ENCODE measurements around the gene C9orf153.

The C9orf153 gene

DNA sequence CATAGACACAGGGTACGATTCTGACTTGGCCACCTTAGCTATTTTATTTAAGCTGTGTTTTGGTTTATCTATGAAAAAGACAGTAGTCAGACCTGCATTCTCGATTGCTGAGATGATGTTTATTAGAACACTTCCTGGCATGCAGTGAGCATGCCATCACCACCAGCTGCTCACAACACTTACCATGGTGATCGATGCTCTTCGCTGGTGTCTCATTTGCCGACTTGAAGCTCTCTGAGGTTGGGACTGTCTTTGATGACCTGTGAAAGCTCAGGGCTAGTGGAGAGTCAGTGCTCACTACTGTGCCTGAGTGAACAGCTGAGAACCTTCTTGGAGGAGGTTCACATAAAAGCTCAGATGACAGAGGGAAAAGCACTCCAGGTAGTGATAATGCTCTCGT is 4.4 kb upstream of the C9orf153 start:
- DNase-seq (ENCODE audit: low read depth, low spot score): no peak

GRCh38 chr9:86262492-86262891 is 3.0 kb upstream of the C9orf153 start:
- no peak for DNase-seq (ENCODE audit: low read depth, low spot score)

GRCh38 chr9:86257391-86257790 is 2.1 kb downstream of the C9orf153 start:
- no peak for DNase-seq (ENCODE audit: low read depth, low spot score)

DNA sequence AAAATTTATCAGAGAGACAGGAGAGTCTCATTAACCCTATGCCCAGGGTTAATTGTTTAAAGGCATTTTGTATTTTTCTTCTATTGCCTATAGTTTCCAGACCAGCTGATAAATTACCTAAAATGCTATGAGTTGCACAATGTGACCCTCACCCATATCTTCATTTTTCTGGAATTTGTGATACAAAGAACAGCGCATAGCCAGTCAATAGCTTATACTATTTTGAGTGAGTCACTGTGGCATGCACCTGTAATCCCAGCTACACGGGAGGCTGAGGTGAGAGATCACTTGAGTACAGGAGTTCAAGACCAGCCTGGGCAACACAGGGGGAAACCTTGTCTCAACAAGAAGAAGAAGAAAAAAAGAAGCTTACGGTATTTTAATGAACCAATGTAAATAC is 2.8 kb downstream of the C9orf153 start:
- no peak for DNase-seq (ENCODE audit: low read depth, low spot score)

- DNase-seq (ENCODE audit: low read depth, low spot score): no peak
Observed at GRCh38 chr9:86253577-86253976, 5.9 kb downstream of the C9orf153 start.

GRCh38 chr9:86252870-86253269 is 6.6 kb downstream of the C9orf153 start:
- no peak for DNase-seq (ENCODE audit: low read depth, low spot score)

DNA sequence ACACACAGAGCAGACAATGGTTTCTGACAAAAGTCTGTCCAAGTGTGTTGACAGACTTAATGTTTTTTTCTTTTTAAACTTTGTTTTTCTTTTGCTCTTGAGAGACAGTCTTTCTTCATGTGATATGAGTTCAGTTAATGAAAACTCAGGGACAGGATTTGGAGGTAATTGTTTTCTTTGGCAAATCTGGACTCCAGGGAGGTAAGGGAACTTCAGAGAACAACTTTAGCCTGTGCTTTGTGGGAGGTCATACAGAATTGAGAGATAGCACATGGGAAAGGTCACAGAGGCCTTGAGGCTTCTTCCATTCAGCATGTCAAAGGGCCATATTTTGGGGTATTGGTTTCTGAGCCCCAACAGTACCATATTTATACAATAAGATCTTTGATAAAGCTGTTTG is 9.3 kb downstream of the C9orf153 start:
- no peak for DNase-seq (ENCODE audit: low read depth, low spot score)

- no peak for DNase-seq (ENCODE audit: low read depth, low spot score)
Observed at GRCh38 chr9:86248746-86249145, 10.7 kb downstream of the C9orf153 start.

DNA sequence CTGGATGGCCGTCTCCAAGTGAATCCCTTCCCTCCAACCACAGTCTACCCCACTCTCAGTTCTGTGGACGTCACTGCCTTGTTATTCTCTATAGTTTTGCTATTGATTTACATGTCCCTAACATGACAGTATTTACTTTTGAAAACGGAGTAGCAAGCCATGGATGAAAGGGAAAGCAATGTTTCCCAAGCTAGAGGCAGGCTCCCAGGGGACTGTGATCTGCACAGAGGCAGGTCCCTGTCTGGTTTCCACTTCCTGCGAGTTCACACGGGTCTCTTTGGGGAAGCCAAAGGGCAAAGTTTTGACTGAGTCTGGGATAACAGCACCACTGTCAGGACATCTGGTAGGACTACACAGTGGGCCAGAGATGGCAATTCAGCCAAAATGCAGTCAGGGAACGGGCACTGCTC is 12.7 kb downstream of the C9orf153 start:
- peak; percentile 36 for DNase-seq (ENCODE audit: low read depth, low spot score)

DNA sequence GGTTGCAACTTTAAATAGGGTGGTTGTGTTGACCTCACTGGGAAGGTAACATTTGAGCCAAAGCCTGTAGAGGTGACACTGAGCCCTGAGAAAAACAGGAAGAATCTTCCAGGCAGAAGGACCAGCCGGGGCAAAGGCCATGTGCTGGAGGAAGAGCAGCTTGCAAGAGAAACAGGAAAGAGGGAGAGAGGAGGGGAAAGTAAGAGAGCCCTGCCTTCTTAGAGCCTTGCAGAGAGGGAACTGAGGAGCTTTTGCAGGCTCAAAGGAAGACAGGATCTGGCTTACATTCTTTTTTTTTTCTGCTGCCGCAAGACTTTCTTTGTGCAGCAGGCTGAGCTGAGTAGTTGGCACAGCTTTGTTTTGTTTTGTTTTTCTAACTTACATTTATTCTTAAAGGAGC is 17.4 kb downstream of the C9orf153 start:
- DNase-seq (ENCODE audit: low read depth, low spot score): no peak

DNA sequence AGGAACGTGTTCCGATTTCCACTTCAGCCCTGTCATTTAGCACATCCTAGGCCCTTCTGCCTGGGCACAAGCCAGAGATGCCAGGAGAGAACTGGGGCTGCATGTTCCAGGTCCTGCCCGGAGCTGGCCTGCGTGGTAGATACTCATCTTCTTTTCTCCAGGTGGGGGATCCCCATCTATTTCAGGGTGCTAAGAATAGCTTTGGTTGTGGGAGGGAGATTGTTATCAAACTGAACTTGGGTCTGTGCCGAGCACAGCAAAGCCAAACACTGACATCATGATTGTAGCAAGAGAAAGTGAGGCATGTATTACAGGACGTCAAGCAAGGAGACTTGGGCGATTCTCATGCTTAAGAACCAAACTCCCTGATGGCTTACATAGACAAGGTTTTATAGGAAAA is 18.2 kb downstream of the C9orf153 start:
- DNase-seq (ENCODE audit: low read depth, low spot score): no peak

DNA sequence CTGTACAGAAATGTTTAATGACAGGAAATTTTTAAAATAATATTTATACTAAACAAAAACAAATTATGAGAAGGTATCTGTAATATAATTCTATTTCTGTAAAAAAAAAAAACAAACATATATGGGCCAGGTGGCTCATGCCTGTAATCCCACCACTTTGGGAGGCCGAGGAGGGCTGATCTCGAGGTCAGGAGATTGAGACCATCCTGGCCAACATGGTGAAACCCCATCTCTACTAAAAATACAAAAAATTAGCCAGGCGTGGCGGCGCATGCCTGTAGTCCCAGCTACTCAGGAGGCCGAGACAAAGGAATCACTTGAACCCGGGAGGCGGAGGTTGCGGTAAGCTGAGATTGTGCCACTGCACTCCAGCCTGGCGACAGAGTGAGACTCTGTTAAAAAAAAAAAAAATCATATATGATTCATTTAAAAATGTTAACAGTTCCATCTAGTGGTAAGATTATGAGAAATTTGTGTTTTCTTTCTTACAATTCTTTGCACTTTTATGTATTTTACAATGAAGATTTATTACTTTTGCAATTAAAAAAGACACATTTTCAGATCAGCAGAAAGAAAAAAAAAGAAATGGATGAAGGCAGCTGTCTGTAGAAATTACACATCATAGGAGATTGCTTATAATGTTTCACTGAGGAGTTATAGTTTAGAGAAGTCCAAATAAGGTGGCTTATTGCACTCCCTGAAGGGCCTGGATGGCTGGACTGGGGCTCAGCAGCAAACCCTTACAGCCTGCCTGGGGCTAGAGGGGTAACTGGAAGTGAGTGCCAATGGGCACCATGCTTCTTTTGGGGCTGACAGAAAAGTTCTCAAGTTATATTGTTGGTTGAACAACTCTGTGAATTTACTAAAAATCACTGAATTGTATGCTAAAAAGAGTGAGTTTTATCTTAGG is 20.3 kb downstream of the C9orf153 start:
- DNase-seq (ENCODE audit: low read depth, low spot score): no peak

- no peak for DNase-seq (ENCODE audit: low read depth, low spot score)
Observed at GRCh38 chr9:86230858-86231257, 28.6 kb downstream of the C9orf153 start.

- DNase-seq (ENCODE audit: low read depth, low spot score): no peak
Observed at GRCh38 chr9:86222667-86223066, 36.8 kb downstream of the C9orf153 start.

DNA sequence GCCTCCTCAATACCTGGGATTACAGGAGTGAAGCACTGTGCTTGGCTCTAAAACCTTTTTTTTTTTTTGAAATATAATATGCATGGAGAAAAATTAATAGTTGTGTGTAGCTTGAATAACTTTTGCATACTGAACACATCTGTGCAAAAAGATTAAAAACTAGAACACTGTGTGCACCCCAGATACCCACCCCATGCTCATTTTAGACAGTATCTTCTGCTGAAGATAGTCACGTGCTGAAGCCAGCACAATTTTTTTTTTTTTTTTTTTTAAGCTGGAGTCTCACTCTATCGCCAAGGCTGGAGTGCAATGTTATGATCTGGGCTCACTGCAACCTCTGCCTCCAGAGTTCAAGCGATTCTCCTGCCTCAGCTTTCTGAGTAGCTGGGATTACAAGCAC is 39.9 kb downstream of the C9orf153 start:
- DNase-seq (ENCODE audit: low read depth, low spot score): no peak

DNA sequence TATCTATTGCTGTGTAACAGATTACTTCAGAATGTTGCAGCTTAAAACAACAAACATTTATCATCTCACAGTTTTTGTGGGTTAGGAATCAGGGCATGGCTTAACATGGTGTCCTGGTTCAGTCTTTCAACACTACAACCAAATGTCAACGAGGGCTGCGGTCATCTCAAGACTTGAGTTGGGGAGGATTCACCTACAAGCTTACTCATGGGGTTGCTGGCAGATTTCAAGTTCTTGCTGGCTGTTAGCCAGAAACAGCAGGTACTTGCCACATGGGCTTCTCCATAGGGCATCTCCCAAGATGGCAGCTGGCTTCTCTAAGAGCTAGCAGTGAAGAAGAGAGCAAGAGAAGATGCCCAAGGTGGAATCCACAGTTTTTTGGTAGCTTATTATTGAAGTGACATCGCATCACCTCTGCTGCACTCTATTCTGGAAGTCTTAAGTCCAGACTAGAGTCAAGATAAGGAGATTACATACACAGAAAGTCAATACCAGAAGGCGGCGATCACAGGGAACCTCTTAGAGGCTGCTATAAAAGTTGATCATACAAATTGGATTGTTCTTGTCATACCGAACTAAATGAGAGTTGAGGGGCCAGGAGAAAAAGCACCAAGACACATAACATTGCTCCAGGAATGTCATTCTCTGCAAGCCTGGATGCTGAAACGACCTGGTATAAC is 42.2 kb downstream of the C9orf153 start:
- DNase-seq (ENCODE audit: low read depth, low spot score): no peak

- no peak for DNase-seq (ENCODE audit: low read depth, low spot score)
Observed at GRCh38 chr9:86207193-86207592, 52.3 kb downstream of the C9orf153 start.

GRCh38 chr9:86202338-86202882 is 57.0 kb downstream of the C9orf153 start:
- DNase-seq (ENCODE audit: low read depth, low spot score): peak; percentile 37

GRCh38 chr9:86201474-86202337 is 57.8 kb downstream of the C9orf153 start:
- DNase-seq (ENCODE audit: low read depth, low spot score): no peak

DNA sequence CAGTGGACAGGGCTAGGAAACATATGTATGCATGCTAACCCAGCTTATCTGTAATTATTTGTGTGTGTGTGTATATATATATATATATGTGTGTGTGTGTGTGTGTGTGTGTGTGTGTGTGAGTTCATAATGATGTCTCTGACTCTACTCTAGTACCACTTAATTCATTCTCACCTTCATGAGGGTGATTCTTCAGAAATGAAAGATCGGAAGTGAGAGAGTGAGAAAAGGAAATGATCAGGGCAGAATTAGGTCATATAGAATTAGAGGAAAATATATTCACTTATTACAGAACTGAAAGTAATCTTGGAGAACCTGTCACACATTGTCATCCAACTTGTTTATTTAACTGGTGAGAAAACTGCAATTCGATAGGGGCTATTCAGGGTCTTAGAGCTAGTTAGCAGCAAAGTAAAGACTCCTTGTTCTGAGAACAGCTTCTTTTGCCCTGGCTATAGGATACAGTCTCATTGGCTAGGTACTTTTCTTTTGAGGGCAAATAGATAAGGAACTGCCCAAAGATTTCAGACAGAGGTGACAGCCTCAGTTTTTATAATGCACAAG is 58.8 kb downstream of the C9orf153 start:
- no peak for DNase-seq (ENCODE audit: low read depth, low spot score)

GRCh38 chr9:86193088-86193487 is 66.4 kb downstream of the C9orf153 start:
- no peak for DNase-seq (ENCODE audit: low read depth, low spot score)
